ENCODE results near the gene GKN2. TPM values are rescaled to one million over a fixed set of nuclear protein-coding genes. Genes with fewer than 3 reads are reported as not detected.
"Not testable (repeated sequence)": the region's sequence is repeated elsewhere in the genome, so short reads cannot be mapped to it uniquely, and the experiment has no call there.

The GKN2 gene
- total RNA-seq, 3 donors from 2014 or later, result not detected

DNA sequence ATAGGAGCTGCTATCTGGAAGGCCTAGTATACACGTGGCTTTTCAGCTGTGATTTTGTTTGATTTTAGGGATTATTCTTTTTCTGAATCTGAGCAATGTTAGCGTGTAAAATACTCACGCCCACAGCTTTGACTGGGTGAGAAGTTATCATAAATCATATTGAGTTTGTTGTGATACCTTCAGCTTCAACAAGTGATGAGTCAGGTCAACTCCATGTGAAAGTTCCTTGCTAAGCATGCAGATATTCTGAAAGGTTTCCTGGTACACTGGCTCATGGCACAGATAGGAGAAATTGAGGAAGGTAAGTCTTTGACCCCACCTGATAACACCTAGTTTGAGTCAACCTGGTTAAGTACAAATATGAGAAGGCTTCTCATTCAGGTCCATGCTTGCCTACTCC is 21.6 kb upstream of the GKN2 start, which contains the start of gene GKN1:
TSS of gene GKN1 (plus strand) at position 386 of the 400 bp plus-strand sequence. CDS start 42 bp downstream, outside the sequence.
- Mint-ChIP-seq H3K27me3 (ENCODE audit: low read depth) (peaks cover 17% of the 10 kb centered on the region), H3K4me1 (ENCODE audit: low read depth) (no peaks in the 10 kb centered on the region), H3K9me3 (no peaks in the 10 kb centered on the region), H3K4me3 (no peak within 1 kb of the TSS), H3K36me3 (ENCODE audit: insufficient read depth) (no peaks in the 10 kb centered on the region)
- DNase-seq (no peak), ATAC-seq (no peak)

DNA sequence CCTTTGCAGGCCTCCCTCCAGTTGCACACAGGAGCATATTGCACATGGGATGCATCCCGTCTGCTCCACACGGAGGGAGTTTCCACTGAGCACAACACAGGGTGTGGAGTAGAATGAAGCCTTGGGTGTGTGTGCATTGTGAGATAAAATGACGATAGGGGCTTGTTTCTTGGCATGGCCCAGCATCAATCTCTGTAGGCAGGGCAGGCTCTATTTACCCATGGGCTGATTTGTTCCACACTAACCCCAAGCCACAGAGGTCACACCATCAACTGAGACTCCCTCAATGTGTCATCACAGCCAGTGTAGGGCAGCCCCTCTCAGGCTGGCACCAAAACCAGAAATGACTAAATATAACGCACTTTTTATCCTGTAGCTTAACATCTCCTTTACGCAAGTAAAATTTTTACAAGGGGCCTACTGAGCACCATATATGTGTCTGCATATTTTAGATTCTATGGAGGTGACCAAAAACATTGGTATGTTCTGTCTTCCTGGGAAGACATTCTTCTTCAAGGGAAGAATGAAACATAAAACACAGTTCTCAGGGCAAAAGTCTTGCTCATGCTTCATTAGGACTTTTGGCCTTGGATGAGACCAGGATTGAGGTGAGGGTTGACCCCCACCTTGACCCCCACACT is 19.0 kb upstream of the GKN2 start:
- no peaks in the 10 kb centered on the region for H3K36me3 Mint-ChIP-seq (ENCODE audit: insufficient read depth)
- ATAC-seq, result no peak
- DNase-seq, result no peak
- no peaks in the 10 kb centered on the region for H3K9me3 Mint-ChIP-seq
- no peaks in the 10 kb centered on the region for H3K4me1 Mint-ChIP-seq (ENCODE audit: low read depth)
- H3K27me3 Mint-ChIP-seq (ENCODE audit: low read depth), result peaks cover 7% of the 10 kb centered on the region
- no peak overlapping the region for H3K4me3 Mint-ChIP-seq

DNA sequence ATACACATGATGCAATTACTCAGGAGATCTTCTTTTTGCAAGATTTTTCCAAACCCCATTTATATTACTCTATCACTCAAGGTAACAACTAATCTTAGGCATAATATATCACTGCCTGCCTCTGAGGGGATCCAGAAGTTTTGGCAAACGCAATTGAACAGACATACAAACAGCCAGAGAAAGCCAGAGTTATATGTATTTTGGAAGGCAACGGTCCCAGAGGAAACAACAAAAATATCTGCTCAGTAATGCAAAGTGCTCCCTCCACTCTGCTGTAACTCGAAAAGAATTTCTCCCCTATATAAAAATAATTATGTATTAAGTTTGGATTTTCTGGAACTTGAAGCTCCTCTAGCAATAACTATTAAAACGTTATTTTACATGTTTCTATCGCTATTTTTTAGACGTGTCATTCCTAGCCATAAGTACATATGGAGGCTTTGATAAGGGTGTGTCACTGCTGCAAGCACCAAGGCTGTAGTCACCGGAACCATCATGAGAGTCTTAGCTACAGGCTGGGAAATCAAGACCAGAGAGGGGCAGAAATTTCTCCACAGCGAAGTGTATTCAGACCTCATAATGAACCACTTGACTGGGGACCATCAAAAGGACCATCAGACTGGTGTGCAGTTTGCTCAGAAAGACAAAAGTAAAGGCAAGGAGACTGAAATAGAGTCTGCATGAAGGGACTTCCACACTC is 18.0 kb upstream of the GKN2 start:
- H3K4me3 Mint-ChIP-seq, result no peak overlapping the region
- H3K36me3 Mint-ChIP-seq (ENCODE audit: insufficient read depth), result no peaks in the 10 kb centered on the region
- H3K27me3 Mint-ChIP-seq (ENCODE audit: low read depth), result peaks cover 8% of the 10 kb centered on the region
- ATAC-seq (no peak), DNase-seq (no peak)
- H3K4me1 Mint-ChIP-seq (ENCODE audit: low read depth), result no peaks in the 10 kb centered on the region
- H3K9me3 Mint-ChIP-seq, result no peaks in the 10 kb centered on the region

DNA sequence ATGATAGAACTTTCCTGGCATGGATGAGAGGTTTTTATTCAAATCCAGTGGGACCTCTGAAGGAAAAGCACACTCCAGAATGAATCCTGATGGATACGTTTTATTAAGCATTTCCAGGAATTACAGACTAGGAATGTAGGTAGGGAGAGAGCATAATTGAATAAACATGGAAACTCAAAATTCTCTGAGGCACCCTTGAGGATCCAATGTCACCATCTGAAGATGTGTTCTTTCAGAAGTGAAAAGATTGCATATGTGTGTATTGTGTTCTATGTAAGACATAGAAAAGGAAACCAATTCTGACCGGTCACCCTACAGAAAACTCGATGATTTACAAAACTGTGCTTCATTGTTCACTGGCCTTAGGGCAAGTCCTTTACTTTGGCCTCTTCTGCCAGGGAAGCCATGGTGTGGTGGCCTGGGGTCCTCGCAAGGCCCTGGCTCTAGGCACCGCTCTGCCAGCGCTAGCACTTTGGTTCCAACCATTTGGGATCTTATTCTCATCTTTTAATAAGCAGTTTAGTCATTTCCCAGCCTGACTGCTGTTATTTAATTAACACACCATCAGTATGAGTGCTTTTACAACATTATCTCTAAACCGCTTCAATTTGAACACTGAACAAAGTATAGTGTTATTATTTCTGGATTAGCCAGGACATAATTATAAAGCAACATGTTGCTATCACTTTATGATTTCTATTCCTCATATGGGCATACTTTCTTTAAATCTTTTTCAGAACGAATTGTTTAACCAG is 17.2 kb upstream of the GKN2 start:
- no peaks in the 10 kb centered on the region for H3K36me3 Mint-ChIP-seq (ENCODE audit: insufficient read depth)
- no peak for ATAC-seq
- peaks cover 6% of the 10 kb centered on the region for H3K27me3 Mint-ChIP-seq (ENCODE audit: low read depth)
- no peaks in the 10 kb centered on the region for H3K9me3 Mint-ChIP-seq
- no peaks in the 10 kb centered on the region for H3K4me1 Mint-ChIP-seq (ENCODE audit: low read depth)
- DNase-seq, result no peak
- no peak overlapping the region for H3K4me3 Mint-ChIP-seq

DNA sequence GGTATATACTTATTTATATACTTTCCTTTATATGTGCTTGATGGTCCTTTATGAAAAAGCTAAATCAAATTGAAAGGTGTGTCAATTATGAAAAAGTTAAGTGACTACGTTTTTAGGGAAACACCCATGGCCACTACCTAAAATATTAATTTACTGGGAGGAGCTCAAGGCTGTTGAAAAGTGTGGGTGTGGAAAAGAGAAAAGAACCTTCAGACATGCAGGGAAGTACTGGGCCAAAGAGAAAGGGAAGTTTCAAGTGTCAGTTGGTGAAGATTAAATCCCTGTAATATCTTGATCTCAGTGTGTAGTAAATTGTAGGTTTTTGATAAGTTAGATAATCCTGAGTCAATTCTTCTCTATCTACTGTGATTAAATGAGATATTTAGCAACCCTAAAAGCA is 15.5 kb upstream of the GKN2 start:
- Mint-ChIP-seq H3K36me3 (ENCODE audit: insufficient read depth) (no peaks in the 10 kb centered on the region), H3K27me3 (ENCODE audit: low read depth) (peaks cover 6% of the 10 kb centered on the region), H3K9me3 (no peaks in the 10 kb centered on the region), H3K4me3 (no peak overlapping the region), H3K4me1 (ENCODE audit: low read depth) (no peaks in the 10 kb centered on the region)
- ATAC-seq (no peak), DNase-seq (no peak)

DNA sequence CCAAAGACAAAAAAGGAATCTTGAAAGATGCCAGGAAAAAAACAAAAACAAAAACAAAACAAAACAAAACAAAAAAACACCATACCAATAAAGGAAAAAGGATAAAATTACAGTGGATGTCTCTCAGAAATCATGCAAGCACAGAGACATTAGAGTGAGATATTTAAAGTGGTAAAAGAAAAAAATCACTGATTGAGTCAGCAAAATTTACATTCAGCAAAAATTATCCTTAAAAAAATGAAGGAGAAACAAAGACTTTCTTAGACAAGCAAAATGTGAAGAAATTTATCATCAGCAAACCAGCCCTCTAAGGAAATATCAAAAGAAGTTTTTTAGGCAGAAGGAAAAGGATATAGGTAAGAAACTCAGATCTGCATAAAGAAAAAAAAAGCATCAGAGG is 11.6 kb upstream of the GKN2 start:
- Mint-ChIP-seq H3K9me3 (no peaks in the 10 kb centered on the region), H3K4me1 (ENCODE audit: low read depth) (no peaks in the 10 kb centered on the region), H3K4me3 (no peak overlapping the region), H3K36me3 (ENCODE audit: insufficient read depth) (no peaks in the 10 kb centered on the region), H3K27me3 (ENCODE audit: low read depth) (peaks cover 17% of the 10 kb centered on the region)
- no peak for DNase-seq
- ATAC-seq, result no peak

DNA sequence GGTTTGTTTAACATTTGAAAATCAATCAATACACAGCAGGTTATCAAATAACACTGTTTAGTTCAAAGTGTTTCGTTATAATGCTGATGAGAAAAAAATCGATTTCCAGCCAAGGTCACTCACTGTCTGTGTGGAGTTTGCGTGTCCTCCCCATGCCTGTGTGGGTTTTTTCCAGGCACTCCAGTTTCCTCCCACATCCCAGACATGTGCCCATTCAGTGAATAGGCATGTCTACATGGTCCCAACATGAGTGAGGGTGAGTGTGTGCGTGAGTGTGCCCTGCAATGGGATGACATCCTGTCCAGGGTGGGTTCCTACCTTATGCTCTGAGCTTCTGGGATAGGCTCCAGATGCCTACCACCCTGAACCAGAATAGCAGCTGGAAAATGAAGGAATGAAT is 8.7 kb upstream of the GKN2 start:
- ATAC-seq, result no peak
- no peak for DNase-seq
- H3K27me3 Mint-ChIP-seq (ENCODE audit: low read depth), result peaks cover 22% of the 10 kb centered on the region

DNA sequence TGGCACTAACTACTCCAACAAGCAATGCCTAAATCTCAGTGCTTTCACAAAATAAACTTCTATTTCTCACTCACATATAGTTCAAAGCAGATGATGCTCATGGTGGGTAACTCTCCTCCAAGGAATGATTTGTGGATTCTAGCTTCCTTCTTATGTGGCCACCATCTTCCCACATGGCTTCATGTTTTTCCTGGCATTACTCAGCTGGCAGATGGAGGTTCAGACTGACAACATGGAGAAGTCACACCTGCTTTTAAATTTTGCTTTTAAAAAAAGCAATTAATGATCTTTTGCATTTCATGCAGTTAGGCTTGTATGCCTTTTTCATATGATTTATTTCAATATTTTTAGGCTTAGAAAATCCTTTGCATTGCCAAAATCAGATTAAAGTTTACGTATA is 6.3 kb upstream of the GKN2 start:
- no peak for ATAC-seq
- DNase-seq, result no peak
- Mint-ChIP-seq H3K4me1 (ENCODE audit: low read depth) (no peaks in the 10 kb centered on the region), H3K36me3 (ENCODE audit: insufficient read depth) (no peaks in the 10 kb centered on the region), H3K27me3 (ENCODE audit: low read depth) (peaks cover 19% of the 10 kb centered on the region), H3K4me3 (no peak overlapping the region), H3K9me3 (peaks cover 5% of the 10 kb centered on the region)

More for the DNA sequence above, 8.7 kb upstream of the GKN2 start:
- Mint-ChIP-seq H3K36me3 (ENCODE audit: insufficient read depth) (no peaks in the 10 kb centered on the region), H3K9me3 (no peaks in the 10 kb centered on the region), H3K4me1 (ENCODE audit: low read depth) (no peaks in the 10 kb centered on the region), H3K4me3 (no peak overlapping the region)

DNA sequence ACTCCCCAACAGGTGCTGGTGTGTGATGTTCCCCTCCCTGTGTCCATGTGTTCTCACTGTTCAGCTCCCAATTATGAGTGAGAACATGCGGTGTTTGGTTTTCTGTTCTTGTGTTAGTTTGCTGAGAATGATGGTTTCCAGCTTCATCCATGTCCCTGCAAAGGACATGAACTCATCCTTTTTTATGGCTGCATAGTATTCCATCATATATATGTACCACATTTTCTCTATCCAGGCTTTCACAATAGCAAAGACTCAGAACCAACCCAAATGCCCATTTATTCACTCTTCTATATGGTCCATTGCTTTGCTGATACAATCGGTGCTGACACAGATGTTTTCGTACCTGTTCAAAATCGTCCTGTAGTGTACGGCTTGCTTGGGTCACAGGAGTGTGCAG is 2.7 kb upstream of the GKN2 start:
- H3K27me3 Mint-ChIP-seq (ENCODE audit: low read depth); H3K4me3 Mint-ChIP-seq; ATAC-seq; DNase-seq; H3K36me3 Mint-ChIP-seq (ENCODE audit: insufficient read depth); H3K9me3 Mint-ChIP-seq; H3K4me1 Mint-ChIP-seq (ENCODE audit: low read depth): not testable (repeated sequence)

DNA sequence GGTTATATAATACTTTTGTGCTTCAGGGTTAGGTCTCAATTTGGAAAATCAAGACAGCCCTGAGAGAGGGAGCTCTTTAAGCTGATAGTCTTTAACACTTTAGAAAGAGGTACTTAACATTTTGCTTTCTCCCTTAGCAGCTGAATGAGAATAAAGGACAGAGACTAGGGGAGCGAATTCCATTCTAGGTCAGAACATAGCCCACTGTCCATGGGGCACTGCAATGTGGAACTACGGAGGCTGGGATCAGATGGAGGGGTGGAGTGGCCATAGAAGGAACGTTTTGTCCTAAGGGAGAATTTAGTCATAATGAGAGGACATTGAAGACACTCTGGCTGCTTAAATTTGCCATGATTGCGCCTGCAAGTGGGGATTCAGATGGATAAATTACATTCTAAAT is 794 bp downstream of the GKN2 start:
- Mint-ChIP-seq H3K4me3 (no peak overlapping the region), H3K36me3 (ENCODE audit: insufficient read depth) (no peaks in the 10 kb centered on the region), H3K27me3 (ENCODE audit: low read depth) (peaks cover 9% of the 10 kb centered on the region), H3K9me3 (peaks cover 5% of the 10 kb centered on the region), H3K4me1 (ENCODE audit: low read depth) (no peaks in the 10 kb centered on the region)
- ATAC-seq (no peak), DNase-seq (no peak)

DNA sequence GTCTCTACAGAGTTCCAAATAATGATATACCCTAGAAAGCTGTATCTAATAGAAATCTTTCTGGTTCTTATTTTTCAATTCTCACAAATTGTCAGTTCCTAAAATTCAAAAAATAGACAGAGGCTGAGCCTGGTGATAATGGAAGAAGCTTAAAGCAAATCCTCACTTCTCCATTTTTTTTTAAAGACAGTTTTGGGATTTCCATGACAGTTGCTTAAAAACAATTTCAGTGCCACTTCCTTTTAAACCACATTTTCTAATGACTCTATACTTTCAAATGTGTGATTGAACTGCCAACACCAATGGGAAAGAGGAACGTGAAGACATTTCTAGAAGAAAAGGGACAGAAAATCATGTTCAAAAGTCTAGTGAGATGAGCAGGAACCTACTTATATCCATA is 4.0 kb downstream of the GKN2 start:
- H3K27me3 Mint-ChIP-seq (ENCODE audit: low read depth), result peaks cover 16% of the 10 kb centered on the region
- no peaks in the 10 kb centered on the region for H3K36me3 Mint-ChIP-seq (ENCODE audit: insufficient read depth)
- H3K9me3 Mint-ChIP-seq, result peaks cover 5% of the 10 kb centered on the region
- DNase-seq, result no peak
- no peaks in the 10 kb centered on the region for H3K4me1 Mint-ChIP-seq (ENCODE audit: low read depth)
- no peak overlapping the region for H3K4me3 Mint-ChIP-seq
- no peak for ATAC-seq

DNA sequence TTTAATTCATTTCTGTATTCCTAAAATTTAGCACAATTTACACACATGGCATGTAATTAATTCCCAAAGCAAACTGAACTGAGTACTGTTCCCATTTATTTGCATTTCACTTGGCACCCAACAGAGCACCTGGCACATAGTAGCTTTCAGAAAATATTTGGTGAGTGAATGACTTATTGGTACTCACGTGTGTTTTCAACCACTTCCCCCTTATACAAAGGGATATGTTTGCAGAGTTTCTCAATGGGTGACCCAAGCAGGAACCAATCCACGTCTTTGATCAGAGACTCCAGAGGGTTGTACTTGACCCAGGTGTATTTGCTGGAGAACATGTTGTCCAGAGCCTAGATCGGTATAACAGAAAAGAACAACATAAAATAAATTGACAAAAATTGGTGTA is 6.6 kb downstream of the GKN2 start:
- H3K36me3 Mint-ChIP-seq (ENCODE audit: insufficient read depth), result no peaks in the 10 kb centered on the region
- no peak for ATAC-seq
- no peaks in the 10 kb centered on the region for H3K4me1 Mint-ChIP-seq (ENCODE audit: low read depth)
- no peak for DNase-seq
- H3K4me3 Mint-ChIP-seq, result no peak overlapping the region
- peaks cover 5% of the 10 kb centered on the region for H3K9me3 Mint-ChIP-seq
- H3K27me3 Mint-ChIP-seq (ENCODE audit: low read depth), result peaks cover 28% of the 10 kb centered on the region

DNA sequence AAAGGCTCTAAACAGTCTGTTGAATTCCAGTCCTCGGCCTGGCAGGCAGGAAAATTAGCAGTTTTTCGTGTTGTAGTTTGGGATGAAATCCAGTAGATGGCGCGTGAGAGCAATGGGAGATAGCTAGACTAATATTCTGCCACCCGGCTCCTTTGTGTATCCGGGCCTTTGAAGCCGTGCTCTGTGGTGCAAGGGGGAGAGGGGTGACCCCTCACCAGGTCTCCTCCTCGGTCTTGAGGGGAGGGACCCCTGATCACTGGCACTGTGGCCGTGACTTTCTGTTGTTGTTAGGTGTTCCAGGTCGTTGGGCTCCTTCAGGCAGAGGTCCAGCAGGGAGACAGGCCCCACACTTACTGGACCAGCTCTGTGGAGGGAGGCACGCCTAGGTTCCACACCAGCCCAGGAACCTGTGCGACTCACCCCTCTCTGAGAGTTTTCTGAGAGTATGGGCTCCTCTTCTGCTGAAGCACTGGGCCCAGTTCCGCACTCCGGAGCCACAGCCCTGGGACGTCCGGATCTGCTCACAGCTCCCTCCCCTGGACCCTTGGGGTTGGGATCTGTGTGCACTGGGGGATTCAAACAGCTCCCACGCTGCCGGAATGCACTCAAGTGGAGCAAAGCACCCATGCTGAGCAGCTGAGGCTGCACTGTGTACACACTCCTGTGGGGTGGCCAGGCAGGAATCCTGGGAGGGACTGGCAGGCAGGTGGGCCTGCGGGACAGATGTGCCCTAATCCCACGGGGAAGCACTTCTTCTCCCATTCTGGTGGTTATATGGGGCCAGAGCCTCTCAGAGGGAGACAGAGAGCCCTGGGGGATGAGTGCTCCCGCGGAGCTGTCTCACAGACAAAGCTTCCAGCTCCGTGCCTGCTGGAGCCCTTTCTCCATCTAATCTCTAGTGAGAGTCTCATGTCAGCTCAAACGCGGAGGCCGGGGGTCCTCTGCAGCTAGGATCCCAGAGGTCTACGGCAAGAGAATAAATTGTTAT is 8.8 kb downstream of the GKN2 start:
- peak; percentile 48 to 69 for ATAC-seq
- no peaks in the 10 kb centered on the region for H3K36me3 Mint-ChIP-seq (ENCODE audit: insufficient read depth)

DNA sequence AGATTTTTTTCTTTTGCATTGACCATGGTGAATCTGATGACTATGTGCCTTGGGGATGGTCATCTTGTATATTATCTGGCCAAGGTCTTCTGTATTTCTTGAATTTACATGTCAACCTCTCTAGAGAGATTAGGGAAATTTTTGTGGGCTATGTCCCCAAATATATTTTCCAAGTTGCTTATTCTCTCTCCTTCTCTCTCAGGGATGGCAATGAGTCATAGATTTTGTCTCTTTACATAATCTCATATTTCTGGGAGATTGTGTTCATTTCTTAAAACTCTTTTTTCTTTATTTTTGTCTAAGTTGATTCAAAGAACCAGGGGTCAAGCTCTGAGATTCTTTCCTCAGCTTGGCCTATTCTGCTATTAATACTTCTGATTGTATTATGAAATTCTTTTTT is 9.9 kb downstream of the GKN2 start:
- peaks cover 14% of the 10 kb centered on the region for H3K9me3 Mint-ChIP-seq
- ATAC-seq, result no peak
- H3K36me3 Mint-ChIP-seq (ENCODE audit: insufficient read depth), result no peaks in the 10 kb centered on the region
- no peak for DNase-seq
- peaks cover 38% of the 10 kb centered on the region for H3K27me3 Mint-ChIP-seq (ENCODE audit: low read depth)
- no peaks in the 10 kb centered on the region for H3K4me1 Mint-ChIP-seq (ENCODE audit: low read depth)
- no peak overlapping the region for H3K4me3 Mint-ChIP-seq

More for the DNA sequence above, 8.8 kb downstream of the GKN2 start:
- H3K4me1 Mint-ChIP-seq (ENCODE audit: low read depth), result no peaks in the 10 kb centered on the region
- peaks cover 14% of the 10 kb centered on the region for H3K9me3 Mint-ChIP-seq
- H3K27me3 Mint-ChIP-seq (ENCODE audit: low read depth), result peaks cover 41% of the 10 kb centered on the region
- no peak overlapping the region for H3K4me3 Mint-ChIP-seq
- peak; percentile 34 for DNase-seq

Data from activated T-cell treated with anti-CD3 and anti-CD28 coated beads, Interleukin-2, amount 50 U/mL, for 4 hours (primary cell).